GM08714 (cell line): ENCODE data around the gene CCDC77.

Experiments
- H3K4me3 ChIP-seq: fragments of 200-500 bp; sonication (Bioruptor generic); 2 replicates; pipeline ENCODE4 v1.5.1; 2014; ENCODE audit warnings: mild to moderate bottlenecking, low read length, inconsistent platforms
- ZNF274 ChIP-seq: IDR thresholded peaks from 2 replicates; pipeline ENCODE4 v1.6.1; 2012; ENCODE audit warnings: mild to moderate bottlenecking, low read depth, low read length

Gene CCDC77

DNA sequence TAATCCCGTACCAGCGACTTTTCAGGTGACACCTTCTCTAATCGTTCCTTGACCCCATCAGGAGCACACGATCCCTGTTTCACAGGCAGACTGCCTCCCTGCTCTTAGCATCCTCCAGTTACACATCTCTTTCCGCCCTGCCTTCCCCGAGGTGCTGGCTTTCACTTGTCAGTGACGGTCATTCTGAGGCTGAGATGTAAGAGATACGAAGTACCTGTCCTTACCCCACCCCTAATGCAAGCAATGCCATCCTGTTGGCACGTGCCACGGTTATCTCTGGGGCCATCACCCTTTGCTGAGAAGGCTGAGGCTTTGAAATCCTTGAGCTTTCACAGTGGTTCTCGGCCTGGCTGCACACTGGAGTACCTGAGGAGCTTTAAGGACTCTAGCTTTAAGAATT, 82.7 kb downstream of the CCDC77 start:
- no peak overlapping the region for H3K4me3 ChIP-seq
- TF ChIP-seq ZNF274 = no peak

DNA sequence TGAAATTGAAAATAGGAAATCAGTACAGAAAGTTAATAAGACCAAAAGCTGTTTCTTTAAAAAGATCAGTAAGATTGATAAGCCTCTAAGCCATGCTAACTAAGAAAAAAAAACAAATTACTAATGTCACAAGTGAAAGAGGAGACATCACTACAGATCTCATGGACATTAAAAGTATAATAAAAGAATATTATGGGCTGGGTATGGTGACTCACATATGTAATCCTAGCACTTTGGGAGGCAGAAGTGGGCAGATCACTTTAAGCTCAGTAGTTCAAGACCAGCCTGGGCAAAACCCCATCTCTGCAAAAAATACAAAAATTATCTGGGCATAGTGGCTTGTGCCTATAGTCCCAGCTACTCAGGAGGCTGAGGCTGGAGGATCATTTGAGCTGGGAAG, 88.8 kb downstream of the CCDC77 start:
- no peak overlapping the region for H3K4me3 ChIP-seq
- TF ChIP-seq ZNF274 = no peak
